Neural cell (in vitro differentiated cells): ENCODE data around the gene TUBA8.

Source experiments
- EP300 ChIP-seq: fragments of 450-650 bp; conservative IDR thresholded peaks from 2 replicates; pipeline ENCODE4 v1.6.1; 2014; ENCODE audit warnings: antibody characterized with exemption, mild to moderate bottlenecking, moderate library complexity; ENCODE audit not compliant: poor library complexity, severe bottlenecking
- EZH2 ChIP-seq: fragments of 200-600, 300-800 bp; shearing (Covaris generic), sonication (generic); IDR thresholded peaks from 2 replicates; pipeline ENCODE4 v1.6.1; 2014; ENCODE audit warnings: antibody characterized with exemption, low read length, borderline replicate concordance, mild to moderate bottlenecking; ENCODE audit not compliant: insufficient read depth, poor library complexity, severe bottlenecking
- MXI1 ChIP-seq: fragments of 450-650 bp; conservative IDR thresholded peaks from 2 replicates; pipeline ENCODE4 v1.6.1; 2014; ENCODE audit warnings: antibody characterized with exemption, mild to moderate bottlenecking; ENCODE audit not compliant: poor library complexity, severe bottlenecking
- RAD21 ChIP-seq: fragments of 450-650 bp; conservative IDR thresholded peaks from 2 replicates; pipeline ENCODE4 v1.6.1; 2014; ENCODE audit warnings: antibody characterized with exemption, mild to moderate bottlenecking, moderate library complexity
- SMC3 ChIP-seq: fragments of 450-650 bp; conservative IDR thresholded peaks from 2 replicates; pipeline ENCODE4 v1.6.1; 2014; ENCODE audit warnings: antibody characterized with exemption, mild to moderate bottlenecking, moderate library complexity; ENCODE audit not compliant: poor library complexity
- TAF1 ChIP-seq: IDR thresholded peaks from 2 replicates; pipeline ENCODE4 v1.6.1; 2012; ENCODE audit warnings: low read depth
- TF ChIP-seq, protein P1 (sequence below): fragments of 450-650 bp; IDR thresholded peaks from 2 replicates; pipeline ENCODE4 v1.5.1; 2014; ENCODE audit warnings: antibody characterized with exemption, mild to moderate bottlenecking, moderate library complexity; ENCODE audit not compliant: poor library complexity, severe bottlenecking
- TF ChIP-seq, protein P2 (sequence below): IDR thresholded peaks from 2 replicates; pipeline ENCODE4 v1.6.1; 2012; ENCODE audit warnings: borderline replicate concordance

DNA sequence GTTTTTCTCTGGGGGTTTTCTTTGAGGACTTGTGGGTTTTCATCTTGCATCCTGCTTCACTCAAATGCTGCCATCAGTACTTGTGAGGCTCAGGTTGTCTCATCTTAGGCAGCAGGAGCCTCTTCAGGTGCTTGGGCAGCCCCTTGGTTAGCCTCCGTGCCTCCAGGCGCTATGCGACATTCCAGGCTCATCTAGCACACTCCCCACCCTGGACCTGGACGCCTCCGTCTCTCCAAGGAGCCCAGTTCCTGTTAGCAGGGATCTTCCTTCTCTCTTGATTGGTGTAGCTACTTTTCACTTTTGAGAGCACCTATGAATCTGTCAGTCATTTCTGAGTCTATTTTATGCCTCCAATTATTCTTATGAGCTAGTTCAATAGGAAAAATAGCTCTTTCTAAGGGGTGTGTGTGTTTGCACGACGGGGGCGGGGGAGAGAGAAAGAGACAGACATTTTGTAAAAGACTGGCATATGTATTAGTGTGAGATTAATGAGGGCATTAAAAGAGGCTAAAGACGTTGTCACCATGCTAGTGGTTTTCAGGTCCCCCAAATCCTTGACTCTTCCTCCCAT lies 7.8 kb downstream of the TUBA8 start:
- TF ChIP-seq, protein P1, sequence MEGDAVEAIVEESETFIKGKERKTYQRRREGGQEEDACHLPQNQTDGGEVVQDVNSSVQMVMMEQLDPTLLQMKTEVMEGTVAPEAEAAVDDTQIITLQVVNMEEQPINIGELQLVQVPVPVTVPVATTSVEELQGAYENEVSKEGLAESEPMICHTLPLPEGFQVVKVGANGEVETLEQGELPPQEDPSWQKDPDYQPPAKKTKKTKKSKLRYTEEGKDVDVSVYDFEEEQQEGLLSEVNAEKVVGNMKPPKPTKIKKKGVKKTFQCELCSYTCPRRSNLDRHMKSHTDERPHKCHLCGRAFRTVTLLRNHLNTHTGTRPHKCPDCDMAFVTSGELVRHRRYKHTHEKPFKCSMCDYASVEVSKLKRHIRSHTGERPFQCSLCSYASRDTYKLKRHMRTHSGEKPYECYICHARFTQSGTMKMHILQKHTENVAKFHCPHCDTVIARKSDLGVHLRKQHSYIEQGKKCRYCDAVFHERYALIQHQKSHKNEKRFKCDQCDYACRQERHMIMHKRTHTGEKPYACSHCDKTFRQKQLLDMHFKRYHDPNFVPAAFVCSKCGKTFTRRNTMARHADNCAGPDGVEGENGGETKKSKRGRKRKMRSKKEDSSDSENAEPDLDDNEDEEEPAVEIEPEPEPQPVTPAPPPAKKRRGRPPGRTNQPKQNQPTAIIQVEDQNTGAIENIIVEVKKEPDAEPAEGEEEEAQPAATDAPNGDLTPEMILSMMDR, result no peak
- TF ChIP-seq EZH2, result no peak
- no peak for TF ChIP-seq RAD21
- TF ChIP-seq EP300, result no peak
- TF ChIP-seq, protein P2, sequence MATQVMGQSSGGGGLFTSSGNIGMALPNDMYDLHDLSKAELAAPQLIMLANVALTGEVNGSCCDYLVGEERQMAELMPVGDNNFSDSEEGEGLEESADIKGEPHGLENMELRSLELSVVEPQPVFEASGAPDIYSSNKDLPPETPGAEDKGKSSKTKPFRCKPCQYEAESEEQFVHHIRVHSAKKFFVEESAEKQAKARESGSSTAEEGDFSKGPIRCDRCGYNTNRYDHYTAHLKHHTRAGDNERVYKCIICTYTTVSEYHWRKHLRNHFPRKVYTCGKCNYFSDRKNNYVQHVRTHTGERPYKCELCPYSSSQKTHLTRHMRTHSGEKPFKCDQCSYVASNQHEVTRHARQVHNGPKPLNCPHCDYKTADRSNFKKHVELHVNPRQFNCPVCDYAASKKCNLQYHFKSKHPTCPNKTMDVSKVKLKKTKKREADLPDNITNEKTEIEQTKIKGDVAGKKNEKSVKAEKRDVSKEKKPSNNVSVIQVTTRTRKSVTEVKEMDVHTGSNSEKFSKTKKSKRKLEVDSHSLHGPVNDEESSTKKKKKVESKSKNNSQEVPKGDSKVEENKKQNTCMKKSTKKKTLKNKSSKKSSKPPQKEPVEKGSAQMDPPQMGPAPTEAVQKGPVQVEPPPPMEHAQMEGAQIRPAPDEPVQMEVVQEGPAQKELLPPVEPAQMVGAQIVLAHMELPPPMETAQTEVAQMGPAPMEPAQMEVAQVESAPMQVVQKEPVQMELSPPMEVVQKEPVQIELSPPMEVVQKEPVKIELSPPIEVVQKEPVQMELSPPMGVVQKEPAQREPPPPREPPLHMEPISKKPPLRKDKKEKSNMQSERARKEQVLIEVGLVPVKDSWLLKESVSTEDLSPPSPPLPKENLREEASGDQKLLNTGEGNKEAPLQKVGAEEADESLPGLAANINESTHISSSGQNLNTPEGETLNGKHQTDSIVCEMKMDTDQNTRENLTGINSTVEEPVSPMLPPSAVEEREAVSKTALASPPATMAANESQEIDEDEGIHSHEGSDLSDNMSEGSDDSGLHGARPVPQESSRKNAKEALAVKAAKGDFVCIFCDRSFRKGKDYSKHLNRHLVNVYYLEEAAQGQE, result no peak
- TF ChIP-seq MXI1, result no peak
- TF ChIP-seq SMC3, result no peak
- TF ChIP-seq TAF1, result no peak
